Ureter (tissue), 1 donor: Measurements from ENCODE around the gene FAM25A. TPM values are rescaled to one million over a fixed set of nuclear protein-coding genes. Genes with fewer than 3 reads are reported as not detected.
"Not testable (repeated sequence)": the region's sequence is repeated elsewhere in the genome, so short reads cannot be mapped to it uniquely, and the experiment has no call there.

Experiments used
- DNase-seq: peaks from one replicate; pipeline ENCODE4 v3.0.0-alpha.2; 2020; ENCODE audit warnings: low spot score
- total RNA-seq: library from RNA; stranded (reverse); gene quantifications from one replicate; pipeline ENCODE4 v1.2.4, GENCODE V29; 2023
- donor health status: DM: yes; HTN: yes; CAD: no.

FAM25A gene
- total RNA-seq, 1 donor from 2014 or later, result not detected

DNA sequence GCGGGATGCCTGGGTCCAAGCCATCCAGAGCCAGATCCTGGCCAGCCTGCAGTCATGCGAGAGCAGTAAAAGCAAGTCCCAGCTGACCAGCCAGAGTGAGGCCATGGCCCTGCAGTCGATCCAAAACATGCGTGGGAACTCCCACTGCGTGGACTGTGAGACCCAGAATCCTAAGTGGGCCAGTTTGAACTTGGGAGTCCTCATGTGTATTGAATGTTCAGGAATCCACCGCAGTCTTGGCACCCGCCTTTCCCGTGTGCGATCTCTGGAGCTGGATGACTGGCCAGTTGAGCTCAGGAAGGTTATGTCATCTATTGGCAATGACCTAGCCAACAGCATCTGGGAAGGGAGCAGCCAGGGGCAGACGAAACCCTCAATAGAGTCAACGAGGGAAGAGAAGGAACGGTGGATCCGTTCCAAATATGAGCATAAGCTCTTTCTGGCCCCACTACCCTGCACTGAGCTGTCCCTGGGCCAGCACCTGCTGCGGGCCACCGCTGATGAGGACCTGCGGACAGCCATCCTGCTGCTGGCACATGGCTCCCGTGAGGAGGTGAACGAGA lies 10.9 kb upstream of the FAM25A start:
- not testable (repeated sequence) for DNase-seq

- not testable (repeated sequence) for DNase-seq
Observed at GRCh38 chr10:87013528-87013927, 6.6 kb upstream of the FAM25A start.

- DNase-seq, result not testable (repeated sequence)
Observed at GRCh38 chr10:87014986-87015716, 4.9 kb upstream of the FAM25A start.

- DNase-seq, result not testable (repeated sequence)
Observed at GRCh38 chr10:87018127-87018526, 2.0 kb upstream of the FAM25A start.

DNA sequence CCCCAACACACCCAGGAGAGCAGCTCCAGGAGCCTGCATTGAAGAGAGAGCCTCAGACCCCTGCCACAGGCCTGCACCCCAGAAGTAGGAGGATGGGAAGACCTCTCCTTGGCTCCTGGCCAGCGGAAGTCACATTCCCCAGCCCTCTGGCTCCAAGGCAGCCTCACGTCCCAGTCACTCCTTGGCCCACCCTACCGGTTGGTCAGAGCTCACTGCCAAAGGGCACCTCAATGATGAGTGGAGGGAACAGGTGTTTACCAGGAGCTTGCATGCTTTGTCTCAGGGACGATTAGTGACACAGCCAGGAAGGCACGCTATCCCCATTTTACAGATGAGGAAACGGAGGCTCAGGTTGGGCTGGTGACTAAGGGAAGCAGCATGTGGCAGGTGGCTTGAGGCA lies 1.0 kb upstream of the FAM25A start:
- not testable (repeated sequence) for DNase-seq

- not testable (repeated sequence) for DNase-seq
Observed at GRCh38 chr10:87019504-87019903, 590 bp upstream of the FAM25A start.

DNA sequence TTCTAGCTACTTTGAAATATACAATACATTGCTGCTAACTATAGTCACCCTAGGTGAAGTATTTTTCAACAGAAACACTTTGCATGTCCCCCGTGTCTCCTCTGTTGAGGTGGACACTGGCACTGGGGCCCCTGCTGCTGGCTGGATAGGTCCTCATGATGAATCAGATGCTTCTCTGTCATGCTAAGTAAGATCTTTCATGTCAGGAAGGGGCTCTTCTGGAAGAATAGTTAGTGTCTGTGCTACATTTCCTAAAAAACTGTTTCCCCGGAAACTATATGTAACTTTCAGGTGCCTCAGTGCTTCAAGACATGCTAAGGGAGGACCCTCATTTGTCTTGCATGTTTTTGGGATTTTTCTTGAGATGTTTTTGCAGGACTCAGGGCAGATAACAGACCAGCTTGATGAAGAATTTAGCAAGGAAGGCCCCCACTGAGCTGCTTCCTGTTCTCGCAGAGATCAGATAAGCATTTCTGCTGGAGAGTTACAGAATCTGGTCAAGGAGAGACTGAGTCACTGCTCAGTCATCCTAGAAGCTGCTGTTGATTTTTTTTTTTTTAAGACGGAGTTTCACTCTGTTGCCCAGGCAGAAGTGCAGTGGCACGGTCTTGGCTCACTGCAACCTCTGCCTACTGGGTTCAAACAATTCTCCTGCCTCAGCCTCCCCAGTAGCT lies 5.3 kb downstream of the FAM25A start:
- DNase-seq, result not testable (repeated sequence)

DNA sequence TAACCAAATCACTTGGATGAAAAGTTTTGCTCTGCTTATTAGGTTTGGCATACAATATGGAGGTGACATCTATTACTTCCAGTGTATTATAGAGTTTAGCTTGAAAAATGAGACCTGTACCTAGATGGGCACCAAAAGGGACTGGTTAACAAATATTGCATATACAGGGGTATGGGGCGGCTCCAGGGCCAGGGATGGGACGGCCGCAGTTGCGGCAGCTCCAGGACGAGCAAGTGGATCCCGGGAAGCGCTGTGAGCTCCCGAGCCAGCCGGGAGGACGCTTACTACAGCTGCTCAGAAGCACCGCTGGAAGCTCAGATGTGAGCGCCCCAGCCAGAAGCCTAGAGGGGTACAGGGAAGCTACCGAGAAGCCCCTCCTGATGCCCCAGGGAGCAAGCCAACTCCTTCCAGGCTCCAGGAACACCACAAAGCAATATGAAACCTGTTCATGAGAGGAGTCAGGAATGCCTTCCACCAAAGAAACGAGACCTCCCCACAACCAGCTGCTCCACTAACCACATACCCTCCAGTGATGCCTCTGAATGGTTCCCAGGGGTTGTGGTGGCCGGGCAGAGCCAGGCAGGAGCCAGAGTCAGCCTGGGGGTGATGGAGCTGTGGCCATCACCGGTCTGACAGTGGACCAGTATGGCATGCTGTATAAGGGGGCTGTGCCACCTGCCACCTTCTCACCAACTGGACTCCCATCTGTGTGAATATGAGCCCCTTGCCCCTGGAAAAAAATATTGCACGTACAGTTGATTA lies 6.8 kb downstream of the FAM25A start:
- not testable (repeated sequence) for DNase-seq

- not testable (repeated sequence) for DNase-seq
Observed at GRCh38 chr10:87030419-87030818, 10.3 kb downstream of the FAM25A start.

- DNase-seq, result no peak
Observed at GRCh38 chr10:87030912-87031635, 11.0 kb downstream of the FAM25A start.

- no peak for DNase-seq
Observed at GRCh38 chr10:87036623-87037022, 16.5 kb downstream of the FAM25A start.

DNA sequence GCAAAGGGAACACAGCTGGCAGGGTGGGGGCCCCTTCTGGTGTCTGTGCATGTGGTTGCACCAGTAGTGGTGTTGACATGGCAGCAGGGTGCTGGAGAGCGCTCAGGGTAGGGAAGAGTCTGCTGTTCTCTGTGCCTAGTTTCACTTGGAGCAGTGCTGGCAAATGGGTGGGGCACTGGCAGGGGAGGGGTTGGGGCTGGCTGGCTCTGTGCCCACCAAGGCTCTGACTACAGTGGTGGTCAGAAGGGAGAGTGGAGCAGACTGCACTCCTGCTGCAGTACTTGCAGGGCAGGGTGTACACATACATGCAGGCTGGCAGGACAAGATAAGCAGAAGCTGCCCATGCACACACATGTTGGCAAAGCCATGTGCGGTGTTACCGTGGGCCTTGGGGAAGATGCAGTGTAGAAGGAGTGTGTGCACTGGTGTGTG lies 18.2 kb downstream of the FAM25A start:
- DNase-seq, result no peak

DNA sequence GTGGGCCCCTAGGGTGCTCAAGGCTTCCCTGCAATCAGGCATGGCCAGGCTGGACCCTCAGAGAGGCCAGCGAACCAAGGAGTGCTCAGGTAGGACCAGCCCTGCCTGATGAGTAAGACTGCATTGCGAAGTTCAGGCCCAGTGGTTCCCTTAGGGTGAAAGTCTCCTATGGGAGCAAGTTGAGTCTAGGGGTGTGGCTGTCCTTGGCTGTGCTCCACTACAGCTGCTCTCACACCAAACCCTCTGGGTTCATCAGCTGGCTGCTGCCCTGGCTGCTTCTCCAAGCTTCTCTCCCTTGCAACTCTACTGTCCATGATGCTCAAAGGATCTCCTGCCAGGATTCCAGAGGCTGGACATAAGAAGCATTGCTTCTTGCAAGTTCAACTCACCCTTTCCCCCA lies 18.7 kb downstream of the FAM25A start:
- no peak for DNase-seq

- DNase-seq, result not testable (repeated sequence)
Observed at GRCh38 chr10:87043579-87043978, 23.5 kb downstream of the FAM25A start.

DNA sequence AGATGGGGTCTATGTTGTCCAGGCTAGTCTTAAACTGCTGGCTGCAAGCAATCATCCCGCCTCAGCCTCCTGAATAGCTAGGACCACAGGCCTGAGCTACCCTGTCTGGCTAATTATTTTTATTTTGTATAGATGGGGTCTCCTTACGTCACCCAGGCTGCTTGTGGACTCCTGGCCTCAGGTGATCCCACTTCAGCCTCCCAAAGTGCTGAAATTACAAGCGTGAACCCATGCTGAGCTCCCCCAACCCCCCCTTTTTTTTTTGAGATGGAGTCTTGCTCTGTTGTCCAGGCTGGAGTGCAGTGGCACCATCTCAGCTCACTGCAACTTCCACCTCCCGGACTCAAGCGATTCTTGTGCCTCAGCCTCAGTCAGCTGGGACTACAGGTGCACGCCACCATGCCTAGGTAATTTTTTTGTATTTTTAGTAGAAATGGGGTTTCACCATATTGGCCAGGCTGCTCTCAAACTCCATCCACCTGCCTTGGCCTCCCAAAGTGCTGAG lies 25.4 kb downstream of the FAM25A start:
- DNase-seq, result no peak

- no peak for DNase-seq
Observed at GRCh38 chr10:87053111-87053510, 33.0 kb downstream of the FAM25A start.

DNA sequence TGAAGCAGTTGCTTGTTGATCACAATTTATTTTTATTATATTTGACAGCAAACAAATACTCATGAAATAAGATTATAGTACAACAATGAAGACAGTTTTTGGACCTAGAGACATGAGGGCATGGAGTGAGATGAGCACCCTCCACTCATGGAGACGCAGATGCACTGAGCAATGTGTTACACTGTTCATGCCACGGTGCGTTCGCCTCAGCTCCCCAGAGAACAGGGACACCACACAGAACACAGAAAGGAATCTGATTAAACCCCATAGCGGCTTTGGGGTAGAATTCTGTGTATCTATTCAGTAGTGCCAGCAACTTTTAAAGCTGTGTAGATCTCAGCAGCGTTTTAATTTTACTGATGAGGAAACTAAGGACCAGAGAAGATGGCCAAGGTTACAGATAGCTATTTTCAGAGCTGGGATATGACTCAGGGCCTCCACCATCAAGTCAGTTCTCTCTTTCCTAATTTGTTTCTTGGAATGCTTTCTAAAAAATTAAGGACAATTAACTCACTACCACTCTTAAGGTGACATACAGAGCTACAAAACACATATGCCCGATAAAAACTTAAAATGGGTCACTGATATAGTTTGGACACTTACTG lies 33.6 kb downstream of the FAM25A start:
- no peak for DNase-seq

- no peak for DNase-seq
Observed at GRCh38 chr10:87054373-87055295, 34.5 kb downstream of the FAM25A start.

- DNase-seq, result no peak
Observed at GRCh38 chr10:87058171-87058570, 38.1 kb downstream of the FAM25A start.

DNA sequence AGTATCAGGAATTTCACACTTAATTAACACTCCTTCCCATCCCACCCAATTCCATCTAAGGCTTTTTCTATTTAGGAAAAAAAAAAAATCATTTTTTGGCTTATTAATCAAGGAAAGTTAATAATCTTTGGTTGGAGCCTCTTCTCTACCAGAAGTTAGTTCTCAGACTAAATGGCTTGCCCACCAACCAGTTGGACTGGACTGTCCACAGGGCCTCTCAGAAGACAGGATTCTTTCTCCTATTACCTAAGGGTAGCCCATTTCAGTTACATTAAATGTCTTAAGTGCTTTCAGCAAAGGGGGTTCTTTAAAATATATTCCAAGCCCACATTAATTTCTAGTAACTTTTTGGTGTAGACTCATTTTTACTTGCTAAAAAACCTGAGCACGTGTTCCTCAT lies 39.3 kb downstream of the FAM25A start:
- no peak for DNase-seq
